Measurements from ENCODE around the gene PPFIA2. TPM values are rescaled to one million over a fixed set of nuclear protein-coding genes. Genes with fewer than 3 reads are reported as not detected.

PPFIA2 gene
- total RNA-seq, 1 donor from 2014 or later, result 0.83 TPM

- intact Hi-C loops (cut with DNase I), result no loop called here
- no peaks in the 10 kb centered on the region for H3K4me1 ChIP-seq
- TF ChIP-seq, protein P1, sequence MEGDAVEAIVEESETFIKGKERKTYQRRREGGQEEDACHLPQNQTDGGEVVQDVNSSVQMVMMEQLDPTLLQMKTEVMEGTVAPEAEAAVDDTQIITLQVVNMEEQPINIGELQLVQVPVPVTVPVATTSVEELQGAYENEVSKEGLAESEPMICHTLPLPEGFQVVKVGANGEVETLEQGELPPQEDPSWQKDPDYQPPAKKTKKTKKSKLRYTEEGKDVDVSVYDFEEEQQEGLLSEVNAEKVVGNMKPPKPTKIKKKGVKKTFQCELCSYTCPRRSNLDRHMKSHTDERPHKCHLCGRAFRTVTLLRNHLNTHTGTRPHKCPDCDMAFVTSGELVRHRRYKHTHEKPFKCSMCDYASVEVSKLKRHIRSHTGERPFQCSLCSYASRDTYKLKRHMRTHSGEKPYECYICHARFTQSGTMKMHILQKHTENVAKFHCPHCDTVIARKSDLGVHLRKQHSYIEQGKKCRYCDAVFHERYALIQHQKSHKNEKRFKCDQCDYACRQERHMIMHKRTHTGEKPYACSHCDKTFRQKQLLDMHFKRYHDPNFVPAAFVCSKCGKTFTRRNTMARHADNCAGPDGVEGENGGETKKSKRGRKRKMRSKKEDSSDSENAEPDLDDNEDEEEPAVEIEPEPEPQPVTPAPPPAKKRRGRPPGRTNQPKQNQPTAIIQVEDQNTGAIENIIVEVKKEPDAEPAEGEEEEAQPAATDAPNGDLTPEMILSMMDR (IDR thresholded peaks at IDR 0.05), result no peak
- no peak overlapping the region for H3K4me3 ChIP-seq
- no peaks in the 10 kb centered on the region for H3K27me3 ChIP-seq (ENCODE audit: low read depth)
- DNase-seq (no peak), ATAC-seq (no peak)
- H3K27ac ChIP-seq, result no peak overlapping the region
- H3K36me3 ChIP-seq, result no peaks in the 10 kb centered on the region
- H3K9me3 ChIP-seq, result no peaks in the 10 kb centered on the region
Measured at GRCh38 chr12:81284137-81284536, 475.0 kb downstream of the PPFIA2 start.

- TF ChIP-seq, protein P1 (IDR thresholded peaks at IDR 0.05), result no peak
- no peaks in the 10 kb centered on the region for H3K4me1 ChIP-seq
- no peak overlapping the region for H3K27ac ChIP-seq
- no peaks in the 10 kb centered on the region for H3K27me3 ChIP-seq (ENCODE audit: low read depth)
- DNase-seq, result no peak
- no peaks in the 10 kb centered on the region for H3K9me3 ChIP-seq
- H3K4me3 ChIP-seq, result no peak overlapping the region
- no peaks in the 10 kb centered on the region for H3K36me3 ChIP-seq
- no peak for ATAC-seq
- intact Hi-C loops (cut with DNase I), result no loop called here
Measured at GRCh38 chr12:81274637-81275529, 484.3 kb downstream of the PPFIA2 start.

GRCh38 chr12:81270385-81270784, 488.8 kb downstream of the PPFIA2 start:
- DNase-seq (no peak), ATAC-seq (no peak)
- TF ChIP-seq, protein P1 (IDR thresholded peaks at IDR 0.05), result no peak
- no peaks in the 10 kb centered on the region for H3K9me3 ChIP-seq
- H3K4me1 ChIP-seq, result no peaks in the 10 kb centered on the region
- no peak overlapping the region for H3K27ac ChIP-seq
- intact Hi-C loops (cut with DNase I), result no loop called here
- H3K36me3 ChIP-seq, result no peaks in the 10 kb centered on the region
- H3K4me3 ChIP-seq, result no peak overlapping the region
- H3K27me3 ChIP-seq (ENCODE audit: low read depth), result no peaks in the 10 kb centered on the region

GRCh38 chr12:81263072-81263471, 496.1 kb downstream of the PPFIA2 start:
- Histone ChIP-seq H3K27ac (no peak overlapping the region), H3K4me1 (no peaks in the 10 kb centered on the region), H3K27me3 (ENCODE audit: low read depth) (no peaks in the 10 kb centered on the region), H3K4me3 (no peak overlapping the region), H3K36me3 (no peaks in the 10 kb centered on the region), H3K9me3 (no peaks in the 10 kb centered on the region)
- intact Hi-C loops (cut with DNase I), result no loop called here
- ATAC-seq (no peak), DNase-seq (no peak)
- TF ChIP-seq, protein P1 (IDR thresholded peaks at IDR 0.05), result no peak

DNA sequence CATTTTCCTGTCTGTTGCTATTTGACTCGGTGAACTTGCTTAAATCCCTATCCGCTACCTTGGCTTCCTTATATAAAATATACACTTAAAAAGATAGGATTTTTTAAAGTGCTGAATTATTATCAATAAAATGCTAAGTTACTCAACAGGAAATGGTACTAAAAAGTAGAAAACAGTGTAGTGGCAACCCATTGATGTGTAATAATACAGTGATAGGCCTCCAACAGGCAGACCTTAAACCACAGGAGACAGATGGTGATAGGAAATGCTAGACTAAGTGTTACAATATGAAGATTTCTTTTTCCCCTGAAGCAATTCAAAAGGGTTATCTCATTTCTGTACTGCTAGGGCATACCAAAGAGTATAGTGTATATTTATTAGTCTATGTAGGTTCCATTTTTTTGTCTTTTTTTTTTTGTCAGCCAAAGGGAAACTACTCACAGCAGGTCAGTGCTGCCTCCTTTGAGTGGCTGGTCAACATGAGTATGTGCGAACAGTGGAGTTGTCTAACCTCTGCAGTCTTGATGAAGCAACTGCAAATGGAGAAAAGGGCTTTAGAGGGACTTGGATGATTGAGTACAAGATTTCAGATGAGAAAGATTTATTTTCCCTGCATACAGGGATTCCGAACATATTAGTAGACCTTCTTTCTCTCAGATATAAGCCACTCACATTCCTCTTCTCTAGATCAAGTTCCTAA, 497.5 kb downstream of the PPFIA2 start:
- TF ChIP-seq, protein P1 (IDR thresholded peaks at IDR 0.05), result no peak
- no peak for ATAC-seq
- no peaks in the 10 kb centered on the region for H3K9me3 ChIP-seq
- DNase-seq, result no peak
- intact Hi-C loops (cut with DNase I), result no loop called here
- no peaks in the 10 kb centered on the region for H3K4me1 ChIP-seq
- H3K36me3 ChIP-seq, result no peaks in the 10 kb centered on the region
- no peak overlapping the region for H3K27ac ChIP-seq
- no peak overlapping the region for H3K4me3 ChIP-seq
- H3K27me3 ChIP-seq (ENCODE audit: low read depth), result no peaks in the 10 kb centered on the region
